Activated CD4-positive, alpha-beta T cell treated with anti-CD3 and anti-CD28 coated beads, Interleukin-2, amount 10 ng/mL, durations not matched to agents 7 days and 5 days (primary cell): ENCODE measurements around the gene CFAP45. TPM values are rescaled to one million over a fixed set of nuclear protein-coding genes. Genes with fewer than 3 reads are reported as not detected.

Experiments
- CTCF ChIA-PET: fragments of 350-600 bp; sonication (Branson Sonifier 250); formaldehyde crosslinking; loops from one replicate; lab custom pipeline; 2021; ENCODE audit warnings: antibody characterized with exemption; lab: Charles Lee
- POLR2A ChIA-PET: fragments of 350-600 bp; sonication (Branson Sonifier 250); formaldehyde crosslinking; loops from one replicate; lab custom pipeline; 2021; ENCODE audit warnings: antibody characterized with exemption; lab: Charles Lee
- DNase-seq: peaks from one replicate; pipeline ENCODE4 v3.0.0-alpha.2; 2020
- H3K27ac Mint-ChIP-seq: one replicate; pipeline ENCODE4 v1.8.0; 2021; ENCODE audit warnings: mild to moderate bottlenecking, moderate library complexity, mixed read lengths
- H3K27me3 Mint-ChIP-seq: one replicate; pipeline ENCODE4 v1.8.0; 2021; ENCODE audit warnings: mixed read lengths
- H3K36me3 Mint-ChIP-seq: one replicate; pipeline ENCODE4 v1.8.0; 2021; ENCODE audit warnings: low read depth, mixed read lengths
- H3K4me1 Mint-ChIP-seq: one replicate; pipeline ENCODE4 v1.8.0; 2021; ENCODE audit warnings: mixed read lengths
- H3K4me3 Mint-ChIP-seq: one replicate; pipeline ENCODE4 v1.8.0; 2021; ENCODE audit warnings: mild to moderate bottlenecking, moderate library complexity, mixed read lengths
- H3K9me3 Mint-ChIP-seq: one replicate; pipeline ENCODE4 v1.8.0; 2021; ENCODE audit warnings: mixed read lengths
- total RNA-seq, 2 experiments: library from RNA; stranded (reverse); gene quantifications; one replicate each; pipeline ENCODE4 v1.2.3, GENCODE V29; 2021

The CFAP45 gene
- total RNA-seq, 2 experiments from 2014 or later: 0.25 to 0.37 TPM

DNA sequence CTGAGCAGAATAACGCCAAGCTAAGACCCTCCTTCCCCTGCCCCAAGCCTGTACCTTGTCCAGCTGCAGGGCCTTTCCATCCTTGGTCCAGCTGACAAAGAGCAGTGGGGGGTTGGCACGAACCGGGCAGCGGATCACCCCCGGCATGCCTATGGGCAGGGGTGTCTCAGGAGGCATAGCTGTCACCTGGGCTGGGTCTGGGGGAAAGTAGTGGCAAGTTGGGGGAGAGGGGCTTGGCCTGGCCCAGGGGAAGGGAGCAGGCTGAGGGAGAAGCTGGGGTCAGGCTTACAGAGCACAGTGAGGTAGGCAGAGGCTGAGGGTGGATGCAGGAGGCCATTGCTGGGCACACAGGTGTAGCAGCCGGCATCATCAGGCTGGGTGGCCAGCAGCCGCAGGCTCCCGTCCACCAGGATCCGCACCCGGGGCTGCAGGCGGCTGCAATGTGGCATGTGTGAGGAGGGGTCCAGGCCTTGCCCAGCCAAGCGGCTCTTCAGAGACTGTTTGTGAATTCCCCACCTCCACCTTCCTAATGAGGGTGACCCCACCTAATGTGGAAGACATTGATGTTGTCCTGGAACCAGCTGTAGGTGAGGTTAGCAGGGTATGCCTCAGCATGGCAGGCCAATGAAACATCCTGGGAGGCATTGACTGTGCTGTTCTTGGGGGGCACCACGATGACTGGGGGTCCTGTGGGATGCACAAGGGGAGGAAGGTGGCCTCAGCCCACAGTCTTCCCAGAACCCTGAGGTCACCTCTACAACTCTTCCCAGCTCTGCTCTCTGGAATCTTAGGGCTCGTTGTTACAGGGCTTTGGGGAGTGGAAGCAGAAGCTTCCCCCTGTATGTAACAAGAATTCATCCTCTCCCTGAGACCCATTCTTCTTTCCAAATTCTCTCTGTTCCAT, 34.4 kb upstream of the CFAP45 start:
- peaks cover 24% of the 10 kb centered on the region for H3K4me1 Mint-ChIP-seq
- no peak overlapping the region for H3K27ac Mint-ChIP-seq
- H3K27me3 Mint-ChIP-seq: peaks cover 13% of the 10 kb centered on the region
- POLR2A ChIA-PET: no interaction called here
- CTCF ChIA-PET: interaction anchor here (0.7 to 4.7 kb wide), 6 partner anchors 9 to 151 kb away, joined by 3 to 32 read pairs (median 4); partner anchors contain the start of genes IGSF9 and TAGLN2
- DNase-seq: no peak
- no peak overlapping the region for H3K4me3 Mint-ChIP-seq
- no peaks in the 10 kb centered on the region for H3K36me3 Mint-ChIP-seq
- H3K9me3 Mint-ChIP-seq: no peaks in the 10 kb centered on the region

GRCh38 chr1:159933347-159933746, 33.4 kb upstream of the CFAP45 start:
- no peak overlapping the region for H3K27ac Mint-ChIP-seq
- no peak for DNase-seq
- H3K4me1 Mint-ChIP-seq: peaks cover 18% of the 10 kb centered on the region
- H3K4me3 Mint-ChIP-seq: no peak overlapping the region
- no peaks in the 10 kb centered on the region for H3K36me3 Mint-ChIP-seq
- H3K27me3 Mint-ChIP-seq: peaks cover 7% of the 10 kb centered on the region
- POLR2A ChIA-PET: no interaction called here
- CTCF ChIA-PET: interaction anchor here (4.7 kb wide), 1 partner anchor 73 kb away, joined by 32 read pairs; no protein-coding TSS in a partner anchor
- H3K9me3 Mint-ChIP-seq: no peaks in the 10 kb centered on the region

GRCh38 chr1:159932296-159933285, 32.6 kb upstream of the CFAP45 start:
- Mint-ChIP-seq H3K27me3 (peaks cover 4% of the 10 kb centered on the region), H3K27ac (no peak overlapping the region), H3K9me3 (no peaks in the 10 kb centered on the region), H3K4me3 (no peak overlapping the region), H3K4me1 (peaks cover 10% of the 10 kb centered on the region), H3K36me3 (no peaks in the 10 kb centered on the region)
- POLR2A ChIA-PET: no interaction called here
- CTCF ChIA-PET: interaction anchor here (4.7 kb wide), 1 partner anchor 74 kb away, joined by 32 read pairs; no protein-coding TSS in a partner anchor
- no peak for DNase-seq

DNA sequence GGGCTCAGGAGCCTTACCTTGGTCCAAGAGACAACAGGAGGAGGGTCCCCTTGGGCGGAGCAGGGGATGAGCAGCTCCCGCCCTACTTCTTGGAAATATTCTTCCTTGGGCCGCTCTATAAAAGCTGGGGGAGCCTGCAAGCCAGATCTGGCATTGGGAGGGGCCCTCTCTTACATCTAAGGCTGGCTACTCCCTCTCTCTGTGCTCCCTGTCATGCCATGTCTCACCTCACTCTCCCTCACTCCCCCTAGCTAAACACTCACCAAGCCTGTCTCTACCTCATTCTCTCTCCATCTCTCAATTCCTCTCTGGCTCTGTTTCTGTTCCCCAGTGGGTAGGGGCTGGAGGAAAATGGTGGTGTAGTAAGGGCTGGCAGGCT, 31.8 kb upstream of the CFAP45 start:
- H3K36me3 Mint-ChIP-seq: no peaks in the 10 kb centered on the region
- no peak for DNase-seq
- H3K27ac Mint-ChIP-seq: no peak overlapping the region
- peaks cover 4% of the 10 kb centered on the region for H3K27me3 Mint-ChIP-seq
- ChIA-PET POLR2A (no interaction called here), CTCF (interaction anchor here (4.7 kb wide), 1 partner anchor 74 kb away, joined by 32 read pairs; no protein-coding TSS in a partner anchor)
- H3K9me3 Mint-ChIP-seq: no peaks in the 10 kb centered on the region
- H3K4me3 Mint-ChIP-seq: no peak overlapping the region
- peaks cover 4% of the 10 kb centered on the region for H3K4me1 Mint-ChIP-seq

DNA sequence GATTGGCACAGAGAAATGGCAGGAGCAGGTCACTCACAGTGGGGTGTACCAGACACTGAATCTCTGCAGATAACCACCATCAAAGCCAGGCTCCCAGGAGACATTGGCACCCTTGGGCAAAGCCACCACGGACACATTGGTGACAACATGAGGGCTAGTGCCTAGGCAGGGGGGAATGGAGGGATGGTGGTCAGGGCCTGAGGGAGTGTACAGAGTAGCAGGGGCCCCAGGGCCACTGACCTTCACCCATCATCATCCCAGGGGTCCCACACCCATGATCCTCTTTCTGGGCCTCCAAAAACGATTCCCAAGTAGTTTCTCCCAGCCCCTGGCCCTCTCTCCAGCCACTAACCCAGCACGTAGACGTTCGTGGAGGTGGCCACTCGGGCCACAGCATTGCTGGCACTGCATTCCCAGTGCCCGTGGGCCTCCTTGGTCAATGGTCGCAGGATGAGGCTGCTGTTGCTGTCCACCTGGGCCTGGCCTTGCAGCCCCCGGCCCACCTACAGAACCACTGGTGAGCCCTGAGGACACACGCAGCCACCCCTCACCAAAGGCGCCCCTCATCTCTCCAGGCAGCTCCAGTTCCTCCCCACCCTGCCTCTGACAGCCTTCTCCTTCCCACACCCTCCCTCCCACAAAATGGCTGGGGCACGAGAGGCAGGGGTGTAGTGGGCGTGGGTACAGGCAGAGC, 31.3 kb upstream of the CFAP45 start:
- DNase-seq: no peak
- peaks cover 4% of the 10 kb centered on the region for H3K27me3 Mint-ChIP-seq
- ChIA-PET CTCF (interaction anchor here (1.5 to 4.7 kb wide), 2 partner anchors 75 to 76 kb away, joined by 5 to 32 read pairs; no protein-coding TSS in a partner anchor), POLR2A (no interaction called here)
- H3K27ac Mint-ChIP-seq: no peak overlapping the region
- peaks cover 4% of the 10 kb centered on the region for H3K4me1 Mint-ChIP-seq
- H3K4me3 Mint-ChIP-seq: no peak overlapping the region
- H3K9me3 Mint-ChIP-seq: no peaks in the 10 kb centered on the region
- no peaks in the 10 kb centered on the region for H3K36me3 Mint-ChIP-seq

- no peaks in the 10 kb centered on the region for H3K9me3 Mint-ChIP-seq
- no peak for DNase-seq
- H3K4me3 Mint-ChIP-seq: no peak overlapping the region
- peaks cover 10% of the 10 kb centered on the region for H3K4me1 Mint-ChIP-seq
- ChIA-PET POLR2A (no interaction called here), CTCF (interaction anchor here (1.5 kb wide), 1 partner anchor 76 kb away, joined by 5 read pairs; no protein-coding TSS in a partner anchor)
- no peak overlapping the region for H3K27ac Mint-ChIP-seq
- H3K36me3 Mint-ChIP-seq: no peaks in the 10 kb centered on the region
- peaks cover 4% of the 10 kb centered on the region for H3K27me3 Mint-ChIP-seq
These were observed 30.7 kb upstream of the CFAP45 start for GRCh38 chr1:159930634-159931033.

DNA sequence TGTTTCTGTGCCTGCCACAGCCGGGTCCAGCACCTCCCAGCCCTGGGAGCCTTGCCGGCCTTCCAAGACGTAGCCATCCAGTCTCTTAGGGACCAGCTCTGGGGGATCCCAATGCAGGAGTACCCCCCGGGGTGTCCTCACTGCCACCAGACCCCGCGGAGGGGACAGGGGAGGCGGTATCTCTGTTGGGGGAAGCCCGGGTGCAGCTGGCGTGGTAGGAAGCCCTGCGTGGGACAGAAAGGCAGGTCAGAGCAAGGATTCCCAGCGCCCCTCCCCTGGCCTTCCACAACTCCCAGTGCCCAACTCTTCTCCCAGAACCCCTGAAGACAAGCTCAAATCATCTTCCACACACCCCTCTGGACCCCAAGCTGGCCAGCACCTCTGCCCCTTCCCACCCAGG, 30.3 kb upstream of the CFAP45 start:
- Mint-ChIP-seq H3K27ac (no peak overlapping the region), H3K4me1 (peaks cover 13% of the 10 kb centered on the region), H3K27me3 (peaks cover 4% of the 10 kb centered on the region), H3K9me3 (no peaks in the 10 kb centered on the region), H3K4me3 (no peak overlapping the region), H3K36me3 (peaks cover 2% of the 10 kb centered on the region)
- ChIA-PET CTCF (interaction anchor here (1.5 kb wide), 1 partner anchor 77 kb away, joined by 5 read pairs; no protein-coding TSS in a partner anchor), POLR2A (no interaction called here)
- no peak for DNase-seq

DNA sequence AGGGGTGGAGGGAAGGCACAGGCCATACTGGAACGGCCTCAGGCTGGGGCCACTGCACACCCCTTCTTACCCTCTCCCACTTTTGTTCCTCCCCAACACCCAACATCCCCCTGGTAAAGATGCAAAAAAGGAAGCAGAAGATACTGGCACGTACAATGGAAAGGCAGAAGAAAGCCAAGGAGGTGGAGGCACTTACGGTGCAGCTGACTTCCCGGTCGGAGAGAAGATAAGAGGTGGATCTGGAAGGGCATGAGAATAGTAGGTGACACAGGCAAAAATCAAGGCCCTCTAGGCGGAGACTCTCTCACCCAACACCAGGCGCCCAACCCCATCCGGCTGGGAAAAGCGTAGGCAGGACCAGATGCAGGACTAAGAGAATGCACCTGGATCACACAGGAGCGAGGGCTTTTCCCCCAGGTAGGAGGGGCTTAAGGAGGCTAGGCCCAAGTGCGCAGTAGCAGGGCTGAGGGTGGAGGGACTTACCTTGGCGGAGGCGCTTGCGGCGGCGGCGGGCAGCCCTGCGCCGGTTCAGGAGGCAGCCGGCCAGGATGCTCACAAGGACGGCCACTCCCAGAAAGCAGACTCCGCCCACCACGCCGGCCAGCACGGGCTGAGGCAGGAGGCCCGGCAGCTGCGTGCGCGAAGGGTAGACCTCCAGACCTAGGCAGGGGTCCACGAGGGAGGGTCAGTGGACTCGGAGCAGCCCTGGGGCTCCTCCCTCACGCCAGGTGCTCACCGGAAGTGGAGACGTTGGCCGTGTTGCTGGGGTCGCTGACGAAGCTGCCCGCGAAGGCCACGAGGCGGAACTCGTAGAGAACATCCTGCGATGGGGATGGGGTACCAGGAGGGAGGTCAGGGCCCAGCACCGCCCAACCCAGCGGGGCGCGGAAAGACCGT, 29.4 kb upstream of the CFAP45 start:
- H3K36me3 Mint-ChIP-seq: peaks cover 2% of the 10 kb centered on the region

DNA sequence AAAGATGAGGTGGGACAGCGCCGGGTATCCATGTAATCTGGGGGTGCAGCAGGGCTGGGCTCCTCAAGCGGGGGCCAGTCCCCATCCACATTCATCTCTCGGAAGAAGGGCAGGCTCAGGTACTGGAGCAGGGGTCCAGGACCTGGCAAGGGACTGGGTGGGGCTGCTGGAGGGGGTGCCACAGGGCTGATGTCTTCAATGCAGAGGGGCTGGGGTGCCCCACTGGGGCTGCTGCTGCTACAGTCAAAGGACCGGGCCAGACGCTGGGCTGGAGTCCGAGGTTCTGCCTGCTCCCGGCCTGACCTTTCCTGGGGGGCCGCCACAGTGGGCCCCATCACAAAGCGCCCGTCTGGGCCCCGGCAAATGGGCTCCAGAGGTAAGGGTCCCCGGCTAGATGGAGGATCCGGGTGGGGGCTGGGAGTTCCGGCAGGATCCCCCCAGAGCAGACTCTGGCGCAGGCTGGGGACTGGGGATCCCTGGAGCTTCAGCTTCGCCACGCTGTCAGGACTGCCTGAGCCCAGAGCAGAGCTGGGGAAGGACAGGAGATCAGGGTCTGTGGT, 28.6 kb upstream of the CFAP45 start:
- Mint-ChIP-seq H3K4me1 (peaks cover 13% of the 10 kb centered on the region), H3K36me3 (peaks cover 7% of the 10 kb centered on the region), H3K4me3 (no peak overlapping the region), H3K9me3 (no peaks in the 10 kb centered on the region), H3K27ac (no peak overlapping the region), H3K27me3 (no peaks in the 10 kb centered on the region)
- POLR2A ChIA-PET: no interaction called here
- no peak for DNase-seq
- CTCF ChIA-PET: no interaction called here

More for the DNA sequence above, 29.4 kb upstream of the CFAP45 start:
- CTCF ChIA-PET: interaction anchor here (1.5 kb wide), 1 partner anchor 78 kb away, joined by 5 read pairs; no protein-coding TSS in a partner anchor
- no peaks in the 10 kb centered on the region for H3K27me3 Mint-ChIP-seq
- no peak overlapping the region for H3K27ac Mint-ChIP-seq
- POLR2A ChIA-PET: no interaction called here
- no peak for DNase-seq
- H3K4me3 Mint-ChIP-seq: no peak overlapping the region
- H3K4me1 Mint-ChIP-seq: peaks cover 13% of the 10 kb centered on the region
- H3K9me3 Mint-ChIP-seq: no peaks in the 10 kb centered on the region

GRCh38 chr1:159927849-159928431, 28.0 kb upstream of the CFAP45 start:
- Mint-ChIP-seq H3K4me1 (peaks cover 17% of the 10 kb centered on the region), H3K4me3 (no peak overlapping the region), H3K36me3 (peaks cover 12% of the 10 kb centered on the region), H3K27me3 (no peaks in the 10 kb centered on the region), H3K9me3 (no peaks in the 10 kb centered on the region), H3K27ac (no peak overlapping the region)
- ChIA-PET POLR2A (no interaction called here), CTCF (interaction anchor here (0.7 to 1.0 kb wide), 2 partner anchors 12 to 105 kb away, joined by 3 to 4 read pairs; no protein-coding TSS in a partner anchor)
- DNase-seq: no peak
